Calu3 (cell line): ENCODE measurements around the gene RIPOR3. TPM values are rescaled to one million over a fixed set of nuclear protein-coding genes. Genes with fewer than 3 reads are reported as not detected.

Source experiments
- BruUV-seq: library from RNA; stranded (reverse); fragments of 400-500 nt; replicated peaks from 2 replicates; lab custom pipeline; 2021; lab: Mats Ljungman, UMichigan
- CTCF ChIA-PET: fragments of 300-600 bp; sonication (Branson Sonifier 250); formaldehyde crosslinking; loops from one replicate; lab custom pipeline; 2022; ENCODE audit warnings: antibody characterized with exemption; lab: Charles Lee
- DNase-seq: peaks from one replicate; pipeline ENCODE4 v3.0.0; 2022
- H3K27ac Mint-ChIP-seq: one replicate; pipeline ENCODE4 v1.8.0; 2022; ENCODE audit warnings: mixed read lengths; ENCODE audit not compliant: unreplicated experiment
- H3K27me3 Mint-ChIP-seq: one replicate; pipeline ENCODE4 v1.8.0; 2022; ENCODE audit warnings: mixed read lengths; ENCODE audit not compliant: unreplicated experiment
- H3K36me3 Mint-ChIP-seq: one replicate; pipeline ENCODE4 v1.8.0; 2022; ENCODE audit warnings: mild to moderate bottlenecking, moderate library complexity, mixed read lengths; ENCODE audit not compliant: insufficient read depth, unreplicated experiment
- H3K4me1 Mint-ChIP-seq: one replicate; pipeline ENCODE4 v1.8.0; 2022; ENCODE audit warnings: mild to moderate bottlenecking, low read depth, mixed read lengths; ENCODE audit not compliant: unreplicated experiment
- H3K4me3 Mint-ChIP-seq: one replicate; pipeline ENCODE4 v1.8.0; 2022; ENCODE audit warnings: mild to moderate bottlenecking, low read depth, moderate library complexity, mixed read lengths; ENCODE audit not compliant: unreplicated experiment
- H3K9me3 Mint-ChIP-seq: one replicate; pipeline ENCODE4 v1.8.0; 2022; ENCODE audit warnings: low read depth, mixed read lengths; ENCODE audit not compliant: unreplicated experiment
- intact Hi-C: fragments of 100-400 bp; cut with micrococcal nuclease; formaldehyde crosslinking; loops from one replicate; pipeline ENCODE4 v1.10.0; 2022; ENCODE audit not compliant: unreplicated experiment
- total RNA-seq: library from RNA; stranded (reverse); gene quantifications from 2 replicates; pipeline ENCODE4 v1.2.3, GENCODE V29; 2022
- TF ChIP-seq, protein P1 (sequence below): fragments of 200-600 bp; IDR thresholded peaks from one replicate; pipeline ENCODE4 v1.8.0; 2022; ENCODE audit warnings: antibody characterized with exemption; ENCODE audit not compliant: unreplicated experiment

Gene RIPOR3
- total RNA-seq, 1 experiment from 2014 or later, result 4.0 TPM

DNA sequence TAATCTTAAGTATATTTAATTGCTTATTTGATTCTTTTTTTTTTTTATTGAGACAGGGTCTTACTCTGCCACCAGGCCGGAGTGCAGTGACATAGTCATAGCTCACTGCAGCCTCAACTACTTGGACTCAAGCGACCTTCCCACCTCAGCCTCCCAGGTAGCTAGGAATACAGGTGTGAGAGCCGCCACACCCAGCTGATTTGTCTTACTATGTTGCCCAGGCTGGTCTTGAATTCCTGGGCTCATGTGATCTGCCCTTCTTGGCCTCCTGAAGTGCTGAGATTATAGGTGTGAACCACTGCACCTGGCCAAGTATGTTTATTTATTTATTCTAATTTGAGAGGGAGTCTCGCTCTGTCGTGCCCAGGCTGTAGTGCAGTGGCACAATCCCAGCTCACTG is 142.9 kb downstream of the RIPOR3 start:
- H3K27ac Mint-ChIP-seq, result no peak overlapping the region
- intact Hi-C loops, result no loop called here
- H3K4me3 Mint-ChIP-seq, result no peak overlapping the region
- H3K27me3 Mint-ChIP-seq, result no peaks in the 10 kb centered on the region
- no peaks in the 10 kb centered on the region for H3K9me3 Mint-ChIP-seq
- H3K36me3 Mint-ChIP-seq, result peaks cover 5% of the 10 kb centered on the region
- no TSS peak for BruUV-seq
- TF ChIP-seq, protein P1, sequence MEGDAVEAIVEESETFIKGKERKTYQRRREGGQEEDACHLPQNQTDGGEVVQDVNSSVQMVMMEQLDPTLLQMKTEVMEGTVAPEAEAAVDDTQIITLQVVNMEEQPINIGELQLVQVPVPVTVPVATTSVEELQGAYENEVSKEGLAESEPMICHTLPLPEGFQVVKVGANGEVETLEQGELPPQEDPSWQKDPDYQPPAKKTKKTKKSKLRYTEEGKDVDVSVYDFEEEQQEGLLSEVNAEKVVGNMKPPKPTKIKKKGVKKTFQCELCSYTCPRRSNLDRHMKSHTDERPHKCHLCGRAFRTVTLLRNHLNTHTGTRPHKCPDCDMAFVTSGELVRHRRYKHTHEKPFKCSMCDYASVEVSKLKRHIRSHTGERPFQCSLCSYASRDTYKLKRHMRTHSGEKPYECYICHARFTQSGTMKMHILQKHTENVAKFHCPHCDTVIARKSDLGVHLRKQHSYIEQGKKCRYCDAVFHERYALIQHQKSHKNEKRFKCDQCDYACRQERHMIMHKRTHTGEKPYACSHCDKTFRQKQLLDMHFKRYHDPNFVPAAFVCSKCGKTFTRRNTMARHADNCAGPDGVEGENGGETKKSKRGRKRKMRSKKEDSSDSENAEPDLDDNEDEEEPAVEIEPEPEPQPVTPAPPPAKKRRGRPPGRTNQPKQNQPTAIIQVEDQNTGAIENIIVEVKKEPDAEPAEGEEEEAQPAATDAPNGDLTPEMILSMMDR, result no peak
- CTCF ChIA-PET, result no interaction called here
- peaks cover 17% of the 10 kb centered on the region for H3K4me1 Mint-ChIP-seq
- no peak for DNase-seq

DNA sequence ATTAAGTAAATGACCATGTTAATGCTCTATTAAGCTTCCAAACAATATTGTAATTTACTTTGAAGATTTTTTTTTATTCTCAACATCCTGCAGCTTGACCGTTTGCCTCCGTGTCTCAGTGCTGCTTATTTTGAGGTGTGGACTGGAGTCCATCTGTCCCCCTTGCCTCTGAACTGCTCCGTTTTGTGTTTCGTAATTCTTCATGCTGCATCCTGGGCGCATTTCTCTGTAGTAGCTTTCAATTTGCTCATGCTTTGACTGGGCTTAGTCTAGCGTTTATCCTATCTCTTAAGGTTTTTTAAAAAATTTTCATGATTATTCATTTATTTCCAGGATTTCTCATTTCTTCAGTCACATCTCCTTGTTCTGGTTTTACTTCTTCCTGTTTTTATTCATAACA is 143.4 kb downstream of the RIPOR3 start:
- Mint-ChIP-seq H3K4me1 (peaks cover 21% of the 10 kb centered on the region), H3K36me3 (peaks cover 5% of the 10 kb centered on the region), H3K4me3 (no peak overlapping the region), H3K27me3 (no peaks in the 10 kb centered on the region), H3K9me3 (no peaks in the 10 kb centered on the region), H3K27ac (no peak overlapping the region)
- no TSS peak for BruUV-seq
- CTCF ChIA-PET, result no interaction called here
- TF ChIP-seq, protein P1, result no peak
- no peak for DNase-seq
- intact Hi-C loops, result no loop called here

DNA sequence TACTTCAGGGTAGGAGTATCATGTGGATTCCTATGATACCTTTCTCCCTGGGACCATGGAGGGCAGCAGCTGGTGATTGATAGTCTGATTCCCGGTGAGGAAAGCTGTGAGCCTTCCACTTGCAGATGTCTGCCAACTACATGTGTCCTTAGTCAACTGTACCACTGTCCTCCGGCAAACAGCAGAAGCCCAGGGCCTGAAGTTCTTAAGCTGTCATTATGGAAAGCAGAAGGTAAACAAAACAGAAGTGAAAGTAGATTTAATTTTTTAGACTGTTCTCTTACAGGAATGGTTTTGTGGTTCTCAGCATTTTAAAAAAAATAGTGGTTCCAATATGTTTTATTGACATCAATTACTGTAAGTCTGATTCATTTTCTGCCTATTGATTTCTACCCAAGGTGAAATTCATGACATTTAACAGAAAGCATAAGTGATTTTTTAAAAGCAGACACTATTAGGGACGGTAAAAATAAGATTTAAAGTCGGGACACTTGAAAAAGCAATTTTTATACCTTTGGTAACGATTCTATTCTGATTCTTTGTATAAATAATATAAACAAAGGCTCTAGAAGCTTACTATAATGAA is 144.5 kb downstream of the RIPOR3 start:
- Mint-ChIP-seq H3K27me3 (no peaks in the 10 kb centered on the region), H3K4me3 (no peak overlapping the region), H3K9me3 (no peaks in the 10 kb centered on the region), H3K27ac (no peak overlapping the region), H3K4me1 (peaks cover 33% of the 10 kb centered on the region), H3K36me3 (peaks cover 5% of the 10 kb centered on the region)
- no TSS peak for BruUV-seq
- TF ChIP-seq, protein P1, result no peak
- CTCF ChIA-PET, result interaction anchor here (1.1 kb wide), 1 partner anchor 9 kb away, joined by 5 read pairs; no protein-coding TSS in a partner anchor
- intact Hi-C loops, result no loop called here
- no peak for DNase-seq

DNA sequence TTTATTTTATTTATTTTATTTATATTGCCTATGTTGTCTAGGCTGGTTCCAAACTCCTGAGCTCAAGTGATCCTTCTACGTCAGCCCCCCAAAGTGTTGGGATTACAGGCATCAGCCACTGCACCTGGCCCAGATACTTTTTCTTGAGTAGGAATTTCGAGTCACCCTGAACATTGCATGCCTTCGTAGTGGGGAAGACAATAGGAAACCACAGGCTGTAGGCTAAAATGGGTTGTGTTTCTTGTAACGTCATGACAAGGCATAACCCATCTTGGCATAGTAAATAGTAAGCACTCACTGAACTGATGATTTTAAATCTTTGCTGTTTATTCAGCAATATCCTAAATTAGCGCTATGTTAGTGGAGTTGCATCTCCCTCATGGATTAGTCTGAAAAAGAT is 146.2 kb downstream of the RIPOR3 start:
- DNase-seq, result no peak
- H3K4me3 Mint-ChIP-seq, result no peak overlapping the region
- no peak overlapping the region for H3K27ac Mint-ChIP-seq
- no peaks in the 10 kb centered on the region for H3K9me3 Mint-ChIP-seq
- CTCF ChIA-PET, result interaction anchor here (0.7 kb wide), 1 partner anchor 32 kb away, joined by 3 read pairs; no protein-coding TSS in a partner anchor
- peaks cover 17% of the 10 kb centered on the region for H3K36me3 Mint-ChIP-seq
- peaks cover 50% of the 10 kb centered on the region for H3K4me1 Mint-ChIP-seq
- intact Hi-C loops, result no loop called here
- TF ChIP-seq, protein P1, result no peak
- no peaks in the 10 kb centered on the region for H3K27me3 Mint-ChIP-seq
- BruUV-seq, result no TSS peak
